SK-N-SH (cell line): ENCODE results near the gene ZDHHC12. TPM values are rescaled to one million over a fixed set of nuclear protein-coding genes. Genes with fewer than 3 reads are reported as not detected.

Source experiments
- CTCF ChIA-PET: fragments of 300-600, 350-600 bp; formaldehyde crosslinking; extraction: SDS; loops from one replicate; lab custom pipeline; 2021; lab: Yijun Ruan, JAX
- POLR2A ChIA-PET: fragments of 350-600 bp; sonication (Branson Sonifier 250); formaldehyde crosslinking; extraction: SDS; loops from one replicate; lab custom pipeline; 2020; ENCODE audit warnings: antibody characterized with exemption, inconsistent platforms; lab: Yijun Ruan, JAX
- DNase-seq: peaks from one replicate; pipeline ENCODE4 v3.0.0; 2012
- H2AFZ ChIP-seq: fragments of 200-600 bp; sonication (generic); 2 replicates; pipeline ENCODE4 v1.8.1; 2016; ENCODE audit warnings: antibody characterized with exemption, mild to moderate bottlenecking, low read depth
- H3F3A ChIP-seq: fragments of 200-600 bp; sonication (generic); replicated peaks from 2 replicates; pipeline ENCODE3; 2016; ENCODE audit warnings: antibody characterized with exemption, mild to moderate bottlenecking; ENCODE audit not compliant: insufficient read depth
- H3K27ac ChIP-seq, 2 experiments: fragments of 200-500 bp in 1 of 2; fragments of 200-600 bp in 1 of 2; sonication (Bioruptor generic) in 1 of 2; sonication (generic), shearing (Covaris generic) in 1 of 2; 2 replicates each; pipeline versions ENCODE4 v1.5.1 to v1.6.1; 2014 to 2016; ENCODE audit warnings: low read depth in 2 of 2, inconsistent platforms in 1 of 2, low read length in 1 of 2, mild to moderate bottlenecking in 1 of 2, mixed read lengths in 1 of 2
- H3K27me3 ChIP-seq: fragments of 200-600 bp; sonication (generic), shearing (Covaris generic); 2 replicates; pipeline ENCODE4 v1.6.1; 2016; ENCODE audit warnings: mixed run types; ENCODE audit not compliant: insufficient read depth
- H3K36me3 ChIP-seq, 2 experiments: fragments of 200-500 bp in 1 of 2; fragments of 200-600 bp in 1 of 2; sonication (Bioruptor generic) in 1 of 2; sonication (generic) in 1 of 2; replicated peaks in 1 of 2; 2 replicates each; pipeline versions ENCODE3 to v1.5.1; 2014 to 2016; ENCODE audit warnings: low read length in 1 of 2, mild to moderate bottlenecking in 1 of 2; ENCODE audit not compliant: insufficient read depth in 2 of 2, control insufficient read depth in 1 of 2
- H3K4me1 ChIP-seq, 2 experiments: fragments of 200-500 bp in 1 of 2; fragments of 200-600 bp in 1 of 2; sonication (Bioruptor generic) in 1 of 2; sonication (generic), shearing (Covaris generic) in 1 of 2; 2 replicates each; pipeline versions ENCODE4 v1.5.1 to v1.6.1; 2014 to 2016; ENCODE audit warnings: low read depth in 1 of 2, low read length in 1 of 2, mixed run types in 1 of 2; ENCODE audit not compliant: insufficient read depth in 2 of 2, control insufficient read depth in 1 of 2
- H3K4me2 ChIP-seq: fragments of 200-600 bp; sonication (generic), shearing (Covaris generic); 2 replicates; pipeline ENCODE4 v1.6.1; 2017; ENCODE audit warnings: mixed run types
- H3K4me3 ChIP-seq, 2 experiments: fragments of 200-500 bp in 1 of 2; fragments of 200-600 bp in 1 of 2; sonication (Bioruptor generic) in 1 of 2; sonication (generic), shearing (Covaris generic) in 1 of 2; 2 replicates each; pipeline versions ENCODE4 v1.5.1 to v1.8.1; 2014 to 2016; ENCODE audit warnings: low read depth in 2 of 2, inconsistent platforms in 1 of 2, low read length in 1 of 2, mild to moderate bottlenecking in 1 of 2, mixed read lengths in 1 of 2, moderate library complexity in 1 of 2
- H3K79me2 ChIP-seq: fragments of 200-600 bp; sonication (generic); 2 replicates; pipeline ENCODE4 v1.8.1; 2017; ENCODE audit warnings: mild to moderate bottlenecking; ENCODE audit not compliant: insufficient read depth
- H3K9ac ChIP-seq: fragments of 200-600 bp; sonication (generic); 2 replicates; pipeline ENCODE4 v1.6.1; 2017; ENCODE audit warnings: mixed run types
- H3K9me2 ChIP-seq: fragments of 200-600 bp; sonication (generic); 2 replicates; pipeline ENCODE4 v1.6.1; 2017; ENCODE audit warnings: mixed run types
- H3K9me3 ChIP-seq: fragments of 200-600 bp; sonication (generic); 2 replicates; pipeline ENCODE4 v1.6.1; 2017; ENCODE audit warnings: mixed run types, mild to moderate bottlenecking, moderate library complexity
- H4K20me1 ChIP-seq: fragments of 200-600 bp; sonication (generic); 2 replicates; pipeline ENCODE4 v1.6.1; 2017; ENCODE audit warnings: mild to moderate bottlenecking, mixed run types; ENCODE audit not compliant: insufficient read depth
- EZH2phosphoT487 ChIP-seq: fragments of 200-600 bp; sonication (generic); IDR thresholded peaks from 2 replicates; pipeline ENCODE4 v1.6.1; 2017; ENCODE audit warnings: low read depth, mixed run types, mild to moderate bottlenecking, antibody characterized with exemption, moderate library complexity, borderline replicate concordance
- FOXJ3 ChIP-seq: sonication (generic); formaldehyde crosslinking; IDR thresholded peaks from 2 replicates; pipeline ENCODE4 v1.5.1; 2020; ENCODE audit warnings: mild to moderate bottlenecking, missing genetic modification reagents
- FOXM1 ChIP-seq: IDR thresholded peaks from 2 replicates; pipeline ENCODE4 v1.4.0; 2012; ENCODE audit warnings: low read depth, mild to moderate bottlenecking
- GATA2 ChIP-seq: sonication (generic); formaldehyde crosslinking; IDR thresholded peaks from 2 replicates; pipeline ENCODE4 v1.5.0; 2020; ENCODE audit warnings: mild to moderate bottlenecking, missing genetic modification reagents
- MAX ChIP-seq: IDR thresholded peaks from 2 replicates; pipeline ENCODE4 v1.4.0; 2012; ENCODE audit warnings: low read depth
- MXI1 ChIP-seq: IDR thresholded peaks from 2 replicates; pipeline ENCODE4 v1.6.1; 2012; ENCODE audit warnings: mild to moderate bottlenecking, low read depth, low read length, improper control_type of control experiment
- NRF1 ChIP-seq: IDR thresholded peaks from 2 replicates; pipeline ENCODE4 v1.6.1; 2012; ENCODE audit warnings: low read depth, mild to moderate bottlenecking, low read length
- PBX3 ChIP-seq: IDR thresholded peaks from 2 replicates; pipeline ENCODE4; 2012
- POLR2AphosphoS5 ChIP-seq: IDR thresholded peaks from 2 replicates; pipeline ENCODE4 v1.6.1; 2012; ENCODE audit warnings: low read depth, low read length
- RCOR1 ChIP-seq: fragments of 150-350 bp; IDR thresholded peaks from 2 replicates; pipeline ENCODE4 v1.6.1; 2017; ENCODE audit warnings: antibody characterized with exemption, low read length
- RFX5 ChIP-seq: IDR thresholded peaks from 2 replicates; pipeline ENCODE4 v1.6.1; 2012; ENCODE audit warnings: mild to moderate bottlenecking, improper control_type of control experiment, low read length
- RXRA ChIP-seq: IDR thresholded peaks from 2 replicates; pipeline ENCODE4 v1.4.0; 2012; ENCODE audit warnings: low read depth, mild to moderate bottlenecking, borderline replicate concordance
- SIN3A ChIP-seq: IDR thresholded peaks from 2 replicates; pipeline ENCODE4 v1.6.1; 2012; ENCODE audit warnings: low read depth, mild to moderate bottlenecking, low read length, moderate library complexity, borderline replicate concordance
- TCF12 ChIP-seq: IDR thresholded peaks from 2 replicates; pipeline ENCODE4 v1.4.0; 2012
- TEAD4 ChIP-seq: IDR thresholded peaks from 2 replicates; pipeline ENCODE4 v1.4.0; 2012; ENCODE audit warnings: mild to moderate bottlenecking, borderline replicate concordance; ENCODE audit not compliant: insufficient read depth
- YY1 ChIP-seq: IDR thresholded peaks from 2 replicates; pipeline ENCODE4 v1.4.0; 2012; ENCODE audit warnings: low read depth, mild to moderate bottlenecking
- ZBTB33 ChIP-seq: IDR thresholded peaks from 2 replicates; pipeline ENCODE4 v1.4.0; 2012; ENCODE audit warnings: low read depth, borderline replicate concordance
- WGBS: methylation state at CpG from one replicate; pipeline ENCODE4 v1.1.6; 2017; ENCODE audit warnings: low lambda C conversion rate; 5-methylcytosine and 5-hydroxymethylcytosine counted together
- polyA plus RNA-seq, 3 experiments: library from polyadenylated mRNA; depleted of rRNA; stranded (reverse); fragments of >200 nt; gene quantifications; 2 replicates each; pipeline ENCODE4 v1.2.3, GENCODE V29; 2012
- TF ChIP-seq, protein P1 (sequence below): fragments of 200-600 bp; sonication (generic); IDR thresholded peaks from 2 replicates; pipeline ENCODE4 v1.6.1; 2017; ENCODE audit warnings: antibody characterized with exemption, mild to moderate bottlenecking, moderate library complexity
- TF ChIP-seq, protein P2 (sequence below): fragments of 150-350 bp; IDR thresholded peaks from 2 replicates; pipeline ENCODE4 v1.6.1; 2016; ENCODE audit warnings: mild to moderate bottlenecking, low read depth, low read length

Gene ZDHHC12
- polyA plus RNA-seq, 1 of the 3 experiments (the other 2 are of a cell fraction) = 51.3 TPM

DNA sequence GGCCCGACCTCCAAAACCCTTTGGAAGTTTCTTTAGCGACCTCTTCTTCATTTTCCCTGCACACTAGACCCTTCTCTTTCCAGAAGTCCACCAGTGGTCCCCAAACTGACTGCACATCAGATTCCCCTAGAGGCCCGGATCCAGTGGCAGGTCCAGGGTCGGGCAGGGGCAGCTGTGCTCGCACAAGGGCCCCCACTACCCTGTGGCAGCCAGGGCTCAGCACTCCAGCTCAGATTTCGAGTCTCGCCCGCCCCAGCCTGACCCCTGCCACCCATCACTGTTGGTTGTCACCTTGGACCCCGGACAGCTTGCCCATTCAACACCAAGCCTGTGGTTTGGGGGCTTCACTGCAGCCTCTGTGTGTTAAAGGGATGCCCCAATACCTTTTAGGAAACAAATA, 7.8 kb upstream of the ZDHHC12 start:
- peaks cover 0 to 35% of the 10 kb centered on the region in 2 experiments; a peak in 1 of 4 replicates for H3K4me1 ChIP-seq
- DNase-seq = no peak
- H3K4me3 ChIP-seq = no peak overlapping the region
- no peaks in the 10 kb centered on the region for H3K9me2 ChIP-seq
- H3K9ac ChIP-seq = no peak overlapping the region
- no peaks in the 10 kb centered on the region for H3K27me3 ChIP-seq
- ChIA-PET CTCF (interaction anchor here (1.6 to 3.3 kb wide), 2 partner anchors 30 to 87 kb away, joined by 5 to 28 read pairs; partner anchors contain the start of genes ENDOG and PKN3), POLR2A (no interaction called here)
- no peak overlapping the region for H3K4me2 ChIP-seq
- H3F3A ChIP-seq = peaks cover 4% of the 10 kb centered on the region
- H3K36me3 ChIP-seq = peaks cover 0 to 4% of the 10 kb centered on the region in 2 experiments
- H3K27ac ChIP-seq = no peak overlapping the region
- no peaks in the 10 kb centered on the region for H3K79me2 ChIP-seq
- no peaks in the 10 kb centered on the region for H4K20me1 ChIP-seq
- no peaks in the 10 kb centered on the region for H3K9me3 ChIP-seq
- 78% methylated on average over 9 of the region's 9 CpGs for WGBS
- TF ChIP-seq GATA2 (CRISPR knock-in tag) (no peak), TCF12 (no peak), MAX (no peak), EZH2phosphoT487 (no peak), MXI1 (no peak), RCOR1 (no peak)
- TF ChIP-seq, protein P1, sequence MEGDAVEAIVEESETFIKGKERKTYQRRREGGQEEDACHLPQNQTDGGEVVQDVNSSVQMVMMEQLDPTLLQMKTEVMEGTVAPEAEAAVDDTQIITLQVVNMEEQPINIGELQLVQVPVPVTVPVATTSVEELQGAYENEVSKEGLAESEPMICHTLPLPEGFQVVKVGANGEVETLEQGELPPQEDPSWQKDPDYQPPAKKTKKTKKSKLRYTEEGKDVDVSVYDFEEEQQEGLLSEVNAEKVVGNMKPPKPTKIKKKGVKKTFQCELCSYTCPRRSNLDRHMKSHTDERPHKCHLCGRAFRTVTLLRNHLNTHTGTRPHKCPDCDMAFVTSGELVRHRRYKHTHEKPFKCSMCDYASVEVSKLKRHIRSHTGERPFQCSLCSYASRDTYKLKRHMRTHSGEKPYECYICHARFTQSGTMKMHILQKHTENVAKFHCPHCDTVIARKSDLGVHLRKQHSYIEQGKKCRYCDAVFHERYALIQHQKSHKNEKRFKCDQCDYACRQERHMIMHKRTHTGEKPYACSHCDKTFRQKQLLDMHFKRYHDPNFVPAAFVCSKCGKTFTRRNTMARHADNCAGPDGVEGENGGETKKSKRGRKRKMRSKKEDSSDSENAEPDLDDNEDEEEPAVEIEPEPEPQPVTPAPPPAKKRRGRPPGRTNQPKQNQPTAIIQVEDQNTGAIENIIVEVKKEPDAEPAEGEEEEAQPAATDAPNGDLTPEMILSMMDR = no peak
- H2AFZ ChIP-seq = no peak overlapping the region

GRCh38 chr9:128731093-128731492, 7.2 kb upstream of the ZDHHC12 start:
- peaks cover 5% of the 10 kb centered on the region for H3F3A ChIP-seq
- no peak overlapping the region for H2AFZ ChIP-seq
- peaks cover 0 to 4% of the 10 kb centered on the region in 2 experiments for H3K36me3 ChIP-seq
- DNase-seq = no peak
- CTCF ChIA-PET = interaction anchor here (1.6 to 3.3 kb wide), 2 partner anchors 29 to 88 kb away, joined by 5 to 28 read pairs; partner anchors contain the start of genes ENDOG and PKN3
- H3K27me3 ChIP-seq = no peaks in the 10 kb centered on the region
- H3K4me2 ChIP-seq = no peak overlapping the region
- H3K4me3 ChIP-seq = no peak overlapping the region
- POLR2A ChIA-PET = no interaction called here
- H3K9me2 ChIP-seq = no peaks in the 10 kb centered on the region
- no peak overlapping the region for H3K9ac ChIP-seq
- H3K9me3 ChIP-seq = no peaks in the 10 kb centered on the region
- no peak overlapping the region for H3K27ac ChIP-seq
- H3K79me2 ChIP-seq = no peaks in the 10 kb centered on the region
- no peaks in the 10 kb centered on the region for H4K20me1 ChIP-seq
- WGBS = 94% methylated on average over 13 of the region's 13 CpGs
- peaks cover 0 to 35% of the 10 kb centered on the region in 2 experiments; a peak in 1 of 4 replicates for H3K4me1 ChIP-seq
- no peak for TF ChIP-seq RCOR1
- no peak for TF ChIP-seq NRF1
- no peak for TF ChIP-seq EZH2phosphoT487
- TF ChIP-seq PBX3 = no peak
- TF ChIP-seq FOXM1 = no peak
- TF ChIP-seq SIN3A = no peak
- no peak for TF ChIP-seq RFX5
- TF ChIP-seq, protein P2, sequence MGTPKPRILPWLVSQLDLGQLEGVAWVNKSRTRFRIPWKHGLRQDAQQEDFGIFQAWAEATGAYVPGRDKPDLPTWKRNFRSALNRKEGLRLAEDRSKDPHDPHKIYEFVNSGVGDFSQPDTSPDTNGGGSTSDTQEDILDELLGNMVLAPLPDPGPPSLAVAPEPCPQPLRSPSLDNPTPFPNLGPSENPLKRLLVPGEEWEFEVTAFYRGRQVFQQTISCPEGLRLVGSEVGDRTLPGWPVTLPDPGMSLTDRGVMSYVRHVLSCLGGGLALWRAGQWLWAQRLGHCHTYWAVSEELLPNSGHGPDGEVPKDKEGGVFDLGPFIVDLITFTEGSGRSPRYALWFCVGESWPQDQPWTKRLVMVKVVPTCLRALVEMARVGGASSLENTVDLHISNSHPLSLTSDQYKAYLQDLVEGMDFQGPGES = no peak
- TF ChIP-seq RXRA = no peak
- TF ChIP-seq ZBTB33 = no peak
- TF ChIP-seq POLR2AphosphoS5 = no peak
- no peak for TF ChIP-seq FOXJ3
- no peak for TF ChIP-seq YY1
- no peak for TF ChIP-seq TEAD4
